ENCODE measurements around the gene PRSS57.
A peak's percentile ranks its signal among the peaks of the same experiment; 100 is the strongest.
"Not testable (repeated sequence)": the region's sequence is repeated elsewhere in the genome, so short reads cannot be mapped to it uniquely, and the experiment has no call there.

The PRSS57 gene

DNA sequence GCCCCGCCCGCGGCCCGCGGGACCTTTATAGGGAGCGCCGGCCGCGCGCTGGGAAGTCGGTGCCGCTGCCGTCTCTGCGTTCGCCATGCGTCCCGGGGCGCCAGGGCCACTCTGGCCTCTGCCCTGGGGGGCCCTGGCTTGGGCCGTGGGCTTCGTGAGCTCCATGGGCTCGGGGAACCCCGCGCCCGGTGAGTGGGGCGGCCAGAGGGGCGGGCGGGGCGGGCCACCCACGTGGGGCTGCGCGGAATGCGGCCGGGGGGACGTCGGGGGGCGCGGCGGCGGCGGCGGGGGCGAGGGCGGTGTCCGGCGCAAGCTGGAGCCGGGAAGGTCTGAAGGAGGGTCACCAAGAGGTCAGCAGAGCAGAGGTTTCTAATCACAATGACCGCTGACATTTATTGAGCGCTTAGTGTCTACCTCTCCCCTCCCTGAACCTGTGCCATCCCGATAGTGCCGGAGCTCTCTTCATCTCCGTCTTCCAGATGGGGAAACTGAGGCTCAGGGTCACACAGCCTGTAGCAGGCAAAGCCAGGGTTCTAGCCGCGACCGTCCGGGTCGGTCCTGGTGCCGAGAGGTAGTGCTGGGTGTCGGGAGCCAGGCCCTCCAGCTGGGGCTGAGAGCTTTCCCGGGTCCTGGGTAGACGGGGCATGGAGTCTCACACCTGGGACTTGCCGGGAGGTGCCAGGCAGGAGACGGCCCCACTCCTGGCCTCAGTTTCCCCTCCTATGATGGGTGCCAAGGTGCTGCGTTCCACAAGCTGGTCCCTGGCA is 18.7 kb downstream of the PRSS57 start, which contains the start of gene FSTL3:
Gene FSTL3, plus strand, starts transcription at position 54 of the 767 bp plus-strand sequence. Its CDS starts 32 bp downstream, at position 86.
- no peaks in the 10 kb centered on the region for H3K36me3 ChIP-seq
- no peak within 1 kb of the TSS for H3K9ac ChIP-seq
- H3K4me3 ChIP-seq: no peak within 1 kb of the TSS
- H3K9me3 ChIP-seq (replicated peaks in 1 of 11): no peaks in the 10 kb centered on the region
- peak within 1 kb of the TSS in 3 of 11 experiments; percentile 9 to 21 (median 17); a peak in 1 of 22 replicates for H3K4me2 ChIP-seq
- peaks cover 54 to 62% (median 57%) of the 10 kb centered on the region in 11 experiments for H3K27me3 ChIP-seq
- TF ChIP-seq Cebpa-rat (IDR thresholded peaks at IDR 0.05): no peak
- no peak within 1 kb of the TSS for H3K27ac ChIP-seq
- peaks cover 11 to 36% (median 25%) of the 10 kb centered on the region in 10 experiments for H3K4me1 ChIP-seq
- H4K20me1 ChIP-seq: peaks cover 11 to 43% (median 21%) of the 10 kb centered on the region in 11 experiments; a peak in 19 of 22 replicates

- Histone ChIP-seq H3K27me3 (peaks cover 54 to 62% (median 57%) of the 10 kb centered on the region in 11 experiments), H3K27ac (no peak overlapping the region), H3K9me3 (replicated peaks in 1 of 11) (no peaks in the 10 kb centered on the region), H3K4me1 (peaks cover 7 to 32% (median 20%) of the 10 kb centered on the region in 10 experiments), H3K4me2 (peak overlapping the region in 1 of 11 experiments; percentile 9; a peak in 1 of 22 replicates), H3K36me3 (no peaks in the 10 kb centered on the region), H3K9ac (no peak overlapping the region), H3K4me3 (no peak overlapping the region), H4K20me1 (peaks cover 11 to 43% (median 21%) of the 10 kb centered on the region in 11 experiments; a peak in 19 of 22 replicates)
- TF ChIP-seq Cebpa-rat (IDR thresholded peaks at IDR 0.05): no peak
These were observed 19.3 kb downstream of the PRSS57 start for GRCh38 chr19:676007-676338.

DNA sequence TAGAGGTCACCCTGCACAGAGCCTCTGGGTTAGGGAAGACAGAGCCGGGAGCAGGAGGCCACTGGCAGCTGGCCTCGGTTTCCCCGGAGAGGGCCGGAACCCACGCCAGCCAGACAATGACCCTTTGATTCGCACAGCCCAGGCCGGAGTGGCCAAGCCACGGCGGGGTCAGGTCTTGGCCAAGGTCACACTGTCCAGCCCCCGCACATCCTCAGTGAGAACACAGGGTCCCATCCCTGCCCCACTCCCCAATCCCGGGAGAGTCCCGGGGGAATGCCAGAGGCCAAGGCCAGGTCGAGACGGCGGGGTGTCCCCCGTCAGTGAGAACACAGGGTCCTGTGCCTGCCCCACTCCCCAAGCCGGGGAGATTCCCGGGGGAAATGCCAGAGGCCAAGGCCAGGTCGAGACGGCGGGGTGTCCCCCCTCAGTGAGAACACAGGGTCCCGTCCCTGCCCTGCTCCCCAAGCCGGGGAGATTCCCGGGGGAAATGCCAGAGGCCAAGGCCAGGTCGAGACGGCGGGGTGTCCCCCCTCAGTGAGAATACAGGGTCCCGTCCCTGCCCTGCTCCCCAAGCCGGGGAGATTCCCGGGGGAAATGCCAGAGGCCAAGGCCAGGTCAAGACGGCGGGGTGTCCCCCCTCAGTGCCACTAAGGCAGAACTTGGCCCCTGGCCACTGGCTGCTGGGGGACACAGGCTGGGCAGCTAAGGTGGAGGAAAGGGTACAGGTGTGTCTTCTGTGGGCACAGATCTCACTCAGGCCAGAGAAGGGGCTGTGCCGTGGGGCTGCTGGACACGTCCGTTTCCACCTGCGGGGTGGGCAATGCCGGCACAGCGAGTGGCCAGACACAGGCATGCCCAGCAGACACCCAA is 20.7 kb downstream of the PRSS57 start:
- H3K4me1 ChIP-seq: peaks cover 6 to 38% (median 22%) of the 10 kb centered on the region in 10 experiments
- no peak for TF ChIP-seq Cebpa-rat (IDR thresholded peaks at IDR 0.05)
- H3K27me3 ChIP-seq: peaks cover 54 to 62% (median 57%) of the 10 kb centered on the region in 11 experiments
- no peaks in the 10 kb centered on the region for H3K36me3 ChIP-seq
- no peak overlapping the region for H3K4me3 ChIP-seq
- peaks cover 11 to 43% (median 20%) of the 10 kb centered on the region in 11 experiments; a peak in 19 of 22 replicates for H4K20me1 ChIP-seq
- no peak overlapping the region for H3K27ac ChIP-seq
- H3K4me2 ChIP-seq: no peak overlapping the region
- H3K9ac ChIP-seq: no peak overlapping the region
- no peaks in the 10 kb centered on the region for H3K9me3 ChIP-seq (replicated peaks in 1 of 11)

GRCh38 chr19:670609-671075 is 24.6 kb downstream of the PRSS57 start:
- H3K9me3 ChIP-seq (replicated peaks in 1 of 11): peaks cover 8 to 29% (median 14%) of the 10 kb centered on the region in 11 experiments; a peak in 17 of 22 replicates
- H3K9ac ChIP-seq: no peak overlapping the region
- H3K27ac ChIP-seq: no peak overlapping the region
- peaks cover 15 to 24% (median 21%) of the 10 kb centered on the region in 11 experiments for H3K27me3 ChIP-seq
- peaks cover 0 to 13% (median 0%) of the 10 kb centered on the region in 11 experiments; a peak in 10 of 22 replicates for H4K20me1 ChIP-seq
- H3K4me2 ChIP-seq: peak overlapping the region in 2 of 11 experiments; percentile 10 to 18; a peak in 4 of 22 replicates
- no peak for TF ChIP-seq Cebpa-rat (IDR thresholded peaks at IDR 0.05)
- no peak overlapping the region for H3K4me3 ChIP-seq
- peaks cover 0 to 25% (median 16%) of the 10 kb centered on the region in 10 experiments; a peak in 17 of 20 replicates for H3K4me1 ChIP-seq
- no peaks in the 10 kb centered on the region for H3K36me3 ChIP-seq

DNA sequence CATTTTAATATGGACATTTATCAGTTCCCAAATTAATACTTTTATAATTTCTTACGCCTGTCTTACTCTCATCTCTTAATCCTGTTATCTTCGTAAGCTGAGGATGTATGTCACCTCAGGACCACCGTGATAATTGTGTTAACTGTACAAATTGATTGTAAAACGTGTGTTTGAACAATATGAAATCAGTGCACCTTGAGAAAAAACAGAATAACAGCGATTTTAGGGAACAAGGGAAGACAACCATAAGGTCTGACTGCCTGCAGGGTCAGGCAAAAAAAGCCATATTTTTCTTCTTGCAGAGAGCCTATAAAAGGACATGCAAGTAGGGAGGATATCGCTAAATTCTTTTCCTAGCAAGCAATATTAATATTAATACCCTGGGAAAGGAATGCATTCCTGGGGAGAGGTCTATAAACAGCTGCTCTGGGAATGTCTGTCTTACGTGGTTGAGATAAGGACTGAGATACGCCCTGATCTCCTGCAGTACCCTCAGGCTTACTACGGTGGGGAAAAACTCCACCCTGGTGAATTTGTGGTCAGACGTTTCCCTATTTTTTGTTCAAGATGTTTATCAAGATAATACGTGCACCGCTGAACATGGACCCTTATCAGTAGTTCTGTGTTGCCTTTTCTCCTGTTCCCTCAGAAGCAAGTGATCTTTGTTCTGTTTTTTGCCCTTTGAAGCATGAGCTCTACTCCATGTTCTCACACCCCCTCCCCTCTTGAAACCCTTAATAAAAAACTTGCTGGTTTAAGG is 26.4 kb downstream of the PRSS57 start:
- not testable (repeated sequence) for H3K9ac ChIP-seq, H3K27me3 ChIP-seq, H3K27ac ChIP-seq, H3K36me3 ChIP-seq, H3K4me3 ChIP-seq, H4K20me1 ChIP-seq
- peak overlapping the region in 9 of 11 experiments; percentile 0 to 49 (median 37); a peak in 16 of 22 replicates for H3K4me2 ChIP-seq
- peaks cover 16 to 40% (median 29%) of the 10 kb centered on the region in 10 experiments for H3K4me1 ChIP-seq
- peaks cover 8 to 29% (median 14%) of the 10 kb centered on the region in 11 experiments; a peak in 17 of 22 replicates for H3K9me3 ChIP-seq (replicated peaks in 1 of 11)

- H3K27ac ChIP-seq, H3K36me3 ChIP-seq, H3K27me3 ChIP-seq, H3K4me3 ChIP-seq, H4K20me1 ChIP-seq, H3K9ac ChIP-seq: not testable (repeated sequence)
- H3K4me1 ChIP-seq: peaks cover 21 to 46% (median 35%) of the 10 kb centered on the region in 10 experiments
- H3K9me3 ChIP-seq (replicated peaks in 1 of 11): peaks cover 8 to 29% (median 14%) of the 10 kb centered on the region in 11 experiments; a peak in 17 of 22 replicates
- peak overlapping the region in 7 of 11 experiments; percentile 17 to 64 (median 35); a peak in 10 of 22 replicates for H3K4me2 ChIP-seq
These were observed 28.2 kb downstream of the PRSS57 start for GRCh38 chr19:666985-667573.

DNA sequence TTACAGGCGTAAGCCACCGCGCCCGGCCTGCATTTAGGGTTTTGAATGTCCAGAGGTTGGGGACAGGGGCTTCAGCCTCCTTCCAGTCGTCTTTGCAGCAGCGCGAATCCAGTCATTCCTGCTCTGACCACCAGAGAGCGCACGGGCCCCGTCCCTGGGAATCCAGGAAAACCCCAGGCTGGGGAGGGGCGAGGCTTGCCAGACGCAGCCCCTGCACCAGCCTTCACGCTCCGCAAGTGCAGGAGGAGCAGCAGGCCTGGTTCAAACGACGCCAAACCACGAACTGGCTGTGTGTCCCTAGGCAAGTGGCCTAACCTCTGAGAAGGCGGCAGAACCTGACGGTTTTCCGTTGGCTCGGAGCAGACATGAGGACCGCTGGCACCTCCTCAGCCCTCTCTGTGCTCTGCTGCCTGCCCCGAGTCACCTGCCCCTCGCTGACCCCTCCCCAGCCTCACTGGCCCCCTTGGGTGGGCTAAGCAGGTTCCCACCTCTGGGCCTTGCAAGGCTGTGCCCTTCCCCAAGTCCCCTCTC is 30.3 kb downstream of the PRSS57 start:
- no peak for TF ChIP-seq Cebpa-rat (IDR thresholded peaks at IDR 0.05)

More for the DNA sequence above, 30.3 kb downstream of the PRSS57 start:
- H3K36me3 ChIP-seq: peaks cover 0 to 12% (median 0%) of the 10 kb centered on the region in 11 experiments; a peak in 5 of 22 replicates
- peak overlapping the region in 4 of 11 experiments; percentile 81 to 97 (median 90); a peak in 5 of 22 replicates for H3K27ac ChIP-seq
- no peaks in the 10 kb centered on the region for H3K27me3 ChIP-seq
- H3K9me3 ChIP-seq (replicated peaks in 1 of 11): peaks cover 8 to 29% (median 14%) of the 10 kb centered on the region in 11 experiments; a peak in 17 of 22 replicates
- peaks cover 35 to 54% (median 48%) of the 10 kb centered on the region in 10 experiments for H3K4me1 ChIP-seq
- peak overlapping the region; percentile 86 to 99 (median 95) for H3K4me2 ChIP-seq
- H3K4me3 ChIP-seq: peak overlapping the region in 3 of 10 experiments; percentile 19 to 48 (median 25); a peak in 4 of 20 replicates
- H3K9ac ChIP-seq: peak overlapping the region in 6 of 11 experiments; percentile 7 to 99 (median 66); a peak in 6 of 22 replicates
- peaks cover 22 to 30% (median 29%) of the 10 kb centered on the region in 11 experiments for H4K20me1 ChIP-seq
